GM18517 (cell line): ENCODE results near the gene MYO1E.
"Not testable (repeated sequence)": the region's sequence is repeated elsewhere in the genome, so short reads cannot be mapped to it uniquely, and the experiment has no call there.

Experiments used
- ATAC-seq: cut with Tn5 transposase; IDR thresholded peaks from one replicate; pipeline ENCODE4 v1.9.1; 2021; ENCODE audit warnings: mild to moderate bottlenecking, moderate library complexity; ENCODE audit not compliant: unreplicated experiment

MYO1E gene

GRCh38 chr15:59152694-59153450 lies 219.8 kb downstream of the MYO1E start:
- ATAC-seq = no peak

GRCh38 chr15:59150185-59150584 lies 222.5 kb downstream of the MYO1E start:
- no peak for ATAC-seq

- ATAC-seq = no peak
Measured at GRCh38 chr15:59148153-59148833, 224.4 kb downstream of the MYO1E start.

- ATAC-seq = no peak
Measured at GRCh38 chr15:59147666-59148065, 225.0 kb downstream of the MYO1E start.

- ATAC-seq = not testable (repeated sequence)
Measured at GRCh38 chr15:59144594-59144993, 228.1 kb downstream of the MYO1E start.

GRCh38 chr15:59143281-59143680 lies 229.4 kb downstream of the MYO1E start:
- no peak for ATAC-seq

- ATAC-seq = no peak
Measured at GRCh38 chr15:59140422-59141226, 232.0 kb downstream of the MYO1E start.

- ATAC-seq = no peak
Measured at GRCh38 chr15:59138243-59138642, 234.4 kb downstream of the MYO1E start.

- no peak for ATAC-seq
Measured at GRCh38 chr15:59137566-59137965, 235.1 kb downstream of the MYO1E start.

GRCh38 chr15:59133929-59134427 lies 238.7 kb downstream of the MYO1E start:
- no peak for ATAC-seq

- ATAC-seq = no peak
Measured at GRCh38 chr15:59131969-59132562, 240.6 kb downstream of the MYO1E start.

- ATAC-seq = no peak
Measured at GRCh38 chr15:59131456-59131855, 241.2 kb downstream of the MYO1E start.

- not testable (repeated sequence) for ATAC-seq
Measured at GRCh38 chr15:59127255-59127654, 245.4 kb downstream of the MYO1E start.

GRCh38 chr15:59125683-59126082 lies 247.0 kb downstream of the MYO1E start:
- not testable (repeated sequence) for ATAC-seq

- ATAC-seq = no peak
Measured at GRCh38 chr15:59124261-59124660, 248.4 kb downstream of the MYO1E start.

- no peak for ATAC-seq
Measured at GRCh38 chr15:59120937-59121336, 251.7 kb downstream of the MYO1E start.

GRCh38 chr15:59119625-59120024 lies 253.0 kb downstream of the MYO1E start:
- ATAC-seq = no peak

GRCh38 chr15:59116771-59117170 lies 255.9 kb downstream of the MYO1E start:
- ATAC-seq = no peak

- ATAC-seq = no peak
Measured at GRCh38 chr15:59116141-59116540, 256.5 kb downstream of the MYO1E start.

- ATAC-seq = no peak
Measured at GRCh38 chr15:59115047-59115446, 257.6 kb downstream of the MYO1E start.

- ATAC-seq = no peak
Measured at GRCh38 chr15:59111251-59111650, 261.4 kb downstream of the MYO1E start.
